ENCODE measurements around the gene ATXN7L2. TPM values are rescaled to one million over a fixed set of nuclear protein-coding genes. Genes with fewer than 3 reads are reported as not detected.

Gene ATXN7L2
- total RNA-seq, 1 experiment from 2014 or later = 17.3 TPM

DNA sequence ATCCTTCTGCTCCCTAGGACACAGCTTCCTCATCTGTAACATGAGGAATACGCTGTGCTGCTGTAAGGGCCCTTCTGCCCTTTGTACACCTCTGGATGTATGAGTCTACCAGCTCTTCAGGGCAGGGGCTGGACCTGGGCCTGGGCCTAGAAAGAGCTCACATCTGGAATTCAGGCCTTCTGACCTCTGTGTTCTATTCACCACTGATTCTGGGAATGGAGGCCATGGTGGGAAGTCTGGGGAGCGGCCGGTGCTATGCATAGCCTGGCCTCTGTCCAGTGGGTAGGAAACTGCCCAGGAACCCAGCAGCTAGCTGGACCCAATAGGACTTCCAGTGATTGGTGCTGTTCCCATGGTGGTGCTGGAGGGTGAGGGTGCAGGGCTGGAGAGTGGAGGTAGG, 45.0 kb downstream of the ATXN7L2 start:
- H3K23ac ChIP-seq (ENCODE audit: insufficient read length, low read depth, low read length) = no peak overlapping the region
- Mint-ChIP-seq H3K27me3 (ENCODE audit: low read depth) (peaks cover 20% of the 10 kb centered on the region), H3K27ac (no peak overlapping the region), H3K36me3 (ENCODE audit: insufficient read depth in 1 of 3, low read depth in 3 of 3) (no peaks in the 10 kb centered on the region), H3K4me3 (no peak overlapping the region), H3K9me3 (no peaks in the 10 kb centered on the region; a peak in 1 of 5 replicates), H3K4me1 (peaks cover 4 to 8% of the 10 kb centered on the region in 2 experiments)
- H3K56ac ChIP-seq (ENCODE audit: insufficient read length, low read depth, low read length) = no peak overlapping the region
- no CpG with 5 or more reads among the region's 3 CpGs for WGBS (ENCODE audit: extremely low coverage, insufficient read length, low lambda C conversion rate)
- H3K4ac ChIP-seq (ENCODE audit: low read depth, low read length) = no peak overlapping the region
- TF ChIP-seq, protein P1, sequence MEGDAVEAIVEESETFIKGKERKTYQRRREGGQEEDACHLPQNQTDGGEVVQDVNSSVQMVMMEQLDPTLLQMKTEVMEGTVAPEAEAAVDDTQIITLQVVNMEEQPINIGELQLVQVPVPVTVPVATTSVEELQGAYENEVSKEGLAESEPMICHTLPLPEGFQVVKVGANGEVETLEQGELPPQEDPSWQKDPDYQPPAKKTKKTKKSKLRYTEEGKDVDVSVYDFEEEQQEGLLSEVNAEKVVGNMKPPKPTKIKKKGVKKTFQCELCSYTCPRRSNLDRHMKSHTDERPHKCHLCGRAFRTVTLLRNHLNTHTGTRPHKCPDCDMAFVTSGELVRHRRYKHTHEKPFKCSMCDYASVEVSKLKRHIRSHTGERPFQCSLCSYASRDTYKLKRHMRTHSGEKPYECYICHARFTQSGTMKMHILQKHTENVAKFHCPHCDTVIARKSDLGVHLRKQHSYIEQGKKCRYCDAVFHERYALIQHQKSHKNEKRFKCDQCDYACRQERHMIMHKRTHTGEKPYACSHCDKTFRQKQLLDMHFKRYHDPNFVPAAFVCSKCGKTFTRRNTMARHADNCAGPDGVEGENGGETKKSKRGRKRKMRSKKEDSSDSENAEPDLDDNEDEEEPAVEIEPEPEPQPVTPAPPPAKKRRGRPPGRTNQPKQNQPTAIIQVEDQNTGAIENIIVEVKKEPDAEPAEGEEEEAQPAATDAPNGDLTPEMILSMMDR (conservative IDR thresholded peaks at IDR 0.05) = no peak
- DNase-seq = no peak
- no peak overlapping the region for H2AFZ ChIP-seq (ENCODE audit: low read length)
- H3K18ac ChIP-seq (ENCODE audit: insufficient read length, low read depth, low read length) = no peak overlapping the region
- H2BK20ac ChIP-seq (ENCODE audit: low read depth, low read length, poor library complexity, severe bottlenecking) = no peak overlapping the region
- no peak overlapping the region for H2BK5ac ChIP-seq (ENCODE audit: insufficient read length, low read length)
- no peaks in the 10 kb centered on the region for H3K4me1 ChIP-seq (ENCODE audit: insufficient read depth, low read length)
- no peak overlapping the region for H2AK5ac ChIP-seq (ENCODE audit: insufficient read length, low read length)
- H3K79me1 ChIP-seq (ENCODE audit: insufficient read depth, low read depth, low read length, poor library complexity, severe bottlenecking) = no peaks in the 10 kb centered on the region
- no peak overlapping the region for H3K4me2 ChIP-seq (ENCODE audit: insufficient read depth, insufficient read length, low read length)
- no peak overlapping the region for H4K5ac ChIP-seq (ENCODE audit: insufficient read length, low read depth, low read length)
- H4K8ac ChIP-seq (replicated peaks; ENCODE audit: insufficient read length, low read depth, low read length) = no peak overlapping the region
- no peaks in the 10 kb centered on the region for H3K9me3 ChIP-seq (ENCODE audit: control insufficient read depth, low read depth, low read length)
- peaks cover 4% of the 10 kb centered on the region for H3K23me2 ChIP-seq (ENCODE audit: insufficient read length, low read depth, low read length, poor library complexity, severe bottlenecking)
- no peak overlapping the region for H3K27ac ChIP-seq (ENCODE audit: insufficient read length, low read depth, low read length)
- no peaks in the 10 kb centered on the region for H3K79me2 ChIP-seq (ENCODE audit: insufficient read depth, low read length)
- no peaks in the 10 kb centered on the region for H4K20me1 ChIP-seq (ENCODE audit: control insufficient read depth, insufficient read depth, insufficient read length)
- no peak overlapping the region; the same call in 1 of the 2 replicates for H3K14ac ChIP-seq (ENCODE audit: insufficient read depth, low read length)
- H2BK12ac ChIP-seq (ENCODE audit: insufficient read length, low read depth, low read length) = no peak overlapping the region
- H2BK15ac ChIP-seq (ENCODE audit: low read depth, low read length) = no peak overlapping the region
- no peaks in the 10 kb centered on the region for H3K27me3 ChIP-seq (ENCODE audit: insufficient read depth, low read length)
- no peak overlapping the region for H3T11ph ChIP-seq (ENCODE audit: low read length)
- H3K9ac ChIP-seq (ENCODE audit: extremely low read depth, insufficient read length, low read length) = no peak overlapping the region
- no peak overlapping the region for H2BK120ac ChIP-seq (ENCODE audit: low read depth, low read length, poor library complexity, severe bottlenecking)
- H4K91ac ChIP-seq (ENCODE audit: insufficient read length, low read depth, low read length) = no peak overlapping the region

All from H9 (cell line).